Measurements from ENCODE around the gene DDR2.

DNA sequence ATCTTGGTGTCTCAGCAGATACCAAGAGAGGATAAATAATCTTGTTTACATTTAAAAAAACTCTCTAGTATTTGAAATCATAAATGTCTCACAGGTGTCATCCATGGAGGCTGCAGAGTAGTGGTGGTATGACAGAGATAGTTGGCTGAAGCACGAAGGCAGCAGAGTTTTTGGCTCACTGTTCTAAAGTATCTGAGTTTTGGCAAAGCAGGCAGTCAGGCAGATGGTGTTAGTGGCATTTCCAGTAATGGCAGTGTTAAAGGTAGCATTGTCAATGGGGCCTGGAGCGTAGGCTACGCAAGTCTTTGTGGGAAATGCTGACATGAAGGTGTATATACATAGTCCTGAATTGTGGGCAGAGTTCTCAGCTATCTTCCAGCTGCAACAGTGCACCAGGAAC is 89.8 kb downstream of the DDR2 start:
- TF ChIP-seq, protein P1, sequence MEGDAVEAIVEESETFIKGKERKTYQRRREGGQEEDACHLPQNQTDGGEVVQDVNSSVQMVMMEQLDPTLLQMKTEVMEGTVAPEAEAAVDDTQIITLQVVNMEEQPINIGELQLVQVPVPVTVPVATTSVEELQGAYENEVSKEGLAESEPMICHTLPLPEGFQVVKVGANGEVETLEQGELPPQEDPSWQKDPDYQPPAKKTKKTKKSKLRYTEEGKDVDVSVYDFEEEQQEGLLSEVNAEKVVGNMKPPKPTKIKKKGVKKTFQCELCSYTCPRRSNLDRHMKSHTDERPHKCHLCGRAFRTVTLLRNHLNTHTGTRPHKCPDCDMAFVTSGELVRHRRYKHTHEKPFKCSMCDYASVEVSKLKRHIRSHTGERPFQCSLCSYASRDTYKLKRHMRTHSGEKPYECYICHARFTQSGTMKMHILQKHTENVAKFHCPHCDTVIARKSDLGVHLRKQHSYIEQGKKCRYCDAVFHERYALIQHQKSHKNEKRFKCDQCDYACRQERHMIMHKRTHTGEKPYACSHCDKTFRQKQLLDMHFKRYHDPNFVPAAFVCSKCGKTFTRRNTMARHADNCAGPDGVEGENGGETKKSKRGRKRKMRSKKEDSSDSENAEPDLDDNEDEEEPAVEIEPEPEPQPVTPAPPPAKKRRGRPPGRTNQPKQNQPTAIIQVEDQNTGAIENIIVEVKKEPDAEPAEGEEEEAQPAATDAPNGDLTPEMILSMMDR (IDR thresholded peaks at IDR 0.05): no peak
- TF ChIP-seq POLR2A (IDR thresholded peaks at IDR 0.05): no peak
